ENCODE measurements around the gene KNDC1. TPM values are rescaled to one million over a fixed set of nuclear protein-coding genes. Genes with fewer than 3 reads are reported as not detected.
A peak's percentile ranks its signal among the peaks of the same experiment; 100 is the strongest.

KNDC1 gene
- total RNA-seq, 3 donors from 2014 or later: 0.14 to 0.60 (median 0.32) TPM

DNA sequence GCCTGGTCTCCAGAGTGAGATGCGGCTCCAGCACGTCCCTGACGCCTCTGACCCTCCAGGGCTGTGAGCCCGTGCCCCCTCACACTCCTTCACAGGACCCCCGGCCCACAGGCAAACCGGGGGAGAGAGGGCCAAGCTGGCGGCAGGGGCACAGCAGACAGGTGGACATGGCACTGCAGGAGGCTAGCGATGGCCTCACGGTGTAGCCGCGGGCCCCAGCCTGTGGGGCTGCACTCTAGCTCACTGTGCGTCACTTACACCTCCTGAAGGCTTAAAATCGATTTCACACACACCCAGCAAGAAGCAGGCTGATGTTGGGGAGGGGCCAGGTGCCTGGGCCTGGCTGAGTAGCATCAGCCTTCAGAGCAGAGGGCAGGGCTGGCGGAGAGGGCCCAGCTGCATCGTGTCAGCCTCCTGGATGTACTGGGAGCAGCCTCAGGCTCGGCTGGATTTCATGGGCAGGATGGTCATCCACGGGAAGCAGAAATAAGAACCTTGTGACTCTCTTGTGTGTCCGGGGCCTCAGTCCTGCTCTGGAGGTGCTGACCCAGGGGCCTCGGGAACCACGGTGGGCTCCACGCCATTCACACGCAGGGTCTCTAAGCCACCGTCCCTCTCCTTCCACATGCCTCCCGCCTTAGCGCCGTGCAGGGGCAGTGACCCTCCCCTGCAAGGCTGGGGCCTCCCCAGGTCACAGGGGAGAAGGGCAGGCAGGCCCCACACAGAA lies 19.4 kb upstream of the KNDC1 start:
- DNase-seq (no peak), ATAC-seq (no peak)
- no peaks in the 10 kb centered on the region for H3K36me3 ChIP-seq (ENCODE audit: low read depth)
- H3K4me1 ChIP-seq (ENCODE audit: low read depth): no peaks in the 10 kb centered on the region
- intact Hi-C loops (cut with DNase I, micrococcal nuclease): no loop called here
- TF ChIP-seq, protein P1, sequence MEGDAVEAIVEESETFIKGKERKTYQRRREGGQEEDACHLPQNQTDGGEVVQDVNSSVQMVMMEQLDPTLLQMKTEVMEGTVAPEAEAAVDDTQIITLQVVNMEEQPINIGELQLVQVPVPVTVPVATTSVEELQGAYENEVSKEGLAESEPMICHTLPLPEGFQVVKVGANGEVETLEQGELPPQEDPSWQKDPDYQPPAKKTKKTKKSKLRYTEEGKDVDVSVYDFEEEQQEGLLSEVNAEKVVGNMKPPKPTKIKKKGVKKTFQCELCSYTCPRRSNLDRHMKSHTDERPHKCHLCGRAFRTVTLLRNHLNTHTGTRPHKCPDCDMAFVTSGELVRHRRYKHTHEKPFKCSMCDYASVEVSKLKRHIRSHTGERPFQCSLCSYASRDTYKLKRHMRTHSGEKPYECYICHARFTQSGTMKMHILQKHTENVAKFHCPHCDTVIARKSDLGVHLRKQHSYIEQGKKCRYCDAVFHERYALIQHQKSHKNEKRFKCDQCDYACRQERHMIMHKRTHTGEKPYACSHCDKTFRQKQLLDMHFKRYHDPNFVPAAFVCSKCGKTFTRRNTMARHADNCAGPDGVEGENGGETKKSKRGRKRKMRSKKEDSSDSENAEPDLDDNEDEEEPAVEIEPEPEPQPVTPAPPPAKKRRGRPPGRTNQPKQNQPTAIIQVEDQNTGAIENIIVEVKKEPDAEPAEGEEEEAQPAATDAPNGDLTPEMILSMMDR (IDR thresholded peaks at IDR 0.05): no peak
- no peak overlapping the region for H3K4me3 ChIP-seq
- H3K9me3 ChIP-seq: no peaks in the 10 kb centered on the region

DNA sequence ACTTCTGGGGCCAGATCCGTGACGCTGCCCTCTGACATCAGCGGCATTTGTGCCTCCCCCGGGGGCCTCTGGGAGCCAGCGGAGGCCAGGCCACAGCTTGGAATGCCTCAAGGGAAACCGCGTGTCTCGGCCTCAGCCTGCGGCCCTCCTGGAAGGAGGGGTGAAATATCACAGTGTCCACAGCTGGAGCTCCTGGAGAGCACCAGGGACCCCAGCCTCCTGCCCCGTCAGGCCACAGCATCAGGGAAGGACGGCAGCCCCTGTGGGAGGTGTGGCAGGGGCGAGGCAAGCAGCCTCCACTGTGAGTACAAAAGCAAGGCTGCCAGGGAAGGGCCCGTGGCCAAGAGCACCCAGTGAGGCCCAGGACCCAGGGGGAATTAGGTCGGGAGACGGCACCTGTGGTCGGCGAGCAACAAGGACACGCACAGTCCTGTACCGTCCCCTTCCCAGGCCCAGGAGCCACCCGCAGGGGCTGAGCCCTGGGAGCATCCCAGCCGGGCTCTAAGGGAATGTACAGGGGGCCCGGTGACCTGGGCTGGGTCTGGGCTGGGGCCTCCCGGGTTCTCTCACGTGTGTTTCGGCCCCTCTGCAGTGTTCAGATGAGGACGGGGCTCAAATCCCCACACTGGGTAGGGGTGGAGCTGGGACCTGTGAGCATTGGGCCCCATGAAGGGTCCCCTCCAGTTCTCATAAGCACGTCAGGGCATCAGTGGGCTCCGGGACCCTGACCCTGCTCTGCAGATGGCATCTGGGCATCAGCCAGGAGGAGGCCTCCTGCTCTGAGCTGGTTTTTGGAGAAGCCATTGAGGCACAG lies 18.7 kb upstream of the KNDC1 start:
- intact Hi-C loops (cut with DNase I, micrococcal nuclease): no loop called here
- peak in 1 of 3 donors; percentile 15 for DNase-seq
- ATAC-seq: no peak
- Histone ChIP-seq H3K4me1 (ENCODE audit: low read depth) (no peaks in the 10 kb centered on the region), H3K36me3 (ENCODE audit: low read depth) (no peaks in the 10 kb centered on the region), H3K4me3 (no peak overlapping the region), H3K9me3 (no peaks in the 10 kb centered on the region)
- TF ChIP-seq, protein P1 (IDR thresholded peaks at IDR 0.05): no peak

DNA sequence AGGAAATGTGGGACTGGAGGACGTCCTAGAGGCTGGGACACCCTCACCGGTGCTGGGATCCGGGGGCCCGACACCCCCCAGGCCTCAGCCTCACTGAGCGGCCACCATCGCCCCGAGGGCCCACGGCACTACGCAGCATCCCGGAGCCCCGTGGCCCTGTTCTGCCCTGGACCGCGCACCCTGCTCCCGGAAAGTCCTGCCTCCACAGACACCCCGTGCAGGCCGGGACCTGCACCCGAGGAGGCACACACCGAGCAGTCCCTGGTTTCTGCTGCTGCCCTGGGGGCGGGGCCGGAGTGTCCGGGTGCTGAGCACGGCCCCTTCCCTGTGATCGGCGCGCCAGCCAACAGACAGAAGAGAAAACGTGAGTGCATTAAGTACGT lies 18.1 kb upstream of the KNDC1 start:
- H3K4me1 ChIP-seq (ENCODE audit: low read depth): no peaks in the 10 kb centered on the region
- DNase-seq (no peak), ATAC-seq (no peak)
- H3K36me3 ChIP-seq (ENCODE audit: low read depth): no peaks in the 10 kb centered on the region
- intact Hi-C loops (cut with DNase I, micrococcal nuclease): no loop called here
- no peaks in the 10 kb centered on the region for H3K9me3 ChIP-seq
- TF ChIP-seq, protein P1 (IDR thresholded peaks at IDR 0.05): no peak
- no peak overlapping the region for H3K4me3 ChIP-seq

DNA sequence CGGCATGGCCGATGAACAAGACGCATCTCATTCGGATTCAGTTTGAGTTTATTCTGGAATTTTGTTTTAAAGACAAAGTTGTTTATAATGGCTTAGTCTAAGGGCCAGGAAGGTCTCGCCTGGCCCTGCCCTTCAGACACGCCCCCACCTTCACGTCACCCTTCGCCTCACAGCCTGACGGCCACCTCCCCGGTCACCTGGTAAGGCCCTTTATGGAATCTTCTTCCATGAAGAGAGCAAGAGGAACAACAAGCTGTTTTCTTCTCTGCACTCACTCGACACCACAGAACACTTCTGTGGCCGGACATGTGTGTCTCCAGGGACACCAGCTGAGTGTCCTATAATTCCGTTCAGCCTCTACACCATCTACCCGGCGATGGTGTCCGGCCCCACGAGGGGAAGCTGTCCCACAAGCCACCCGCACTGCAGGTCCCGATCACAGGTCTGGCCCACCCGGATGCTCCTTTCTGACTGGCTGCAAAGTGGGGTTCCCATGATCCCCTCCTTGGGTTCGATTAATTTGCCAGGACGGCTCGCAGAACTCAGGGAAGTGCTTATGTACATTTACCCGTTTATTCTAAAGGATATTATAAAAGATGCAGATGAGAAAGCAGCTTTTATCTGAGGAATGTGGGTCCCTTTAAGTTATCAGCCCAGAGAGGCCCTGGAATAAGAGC lies 17.4 kb upstream of the KNDC1 start:
- intact Hi-C loops (cut with DNase I, micrococcal nuclease): no loop called here
- no peak for DNase-seq
- TF ChIP-seq, protein P1 (IDR thresholded peaks at IDR 0.05): no peak
- H3K4me3 ChIP-seq: no peak overlapping the region
- H3K9me3 ChIP-seq: no peaks in the 10 kb centered on the region
- no peak for ATAC-seq
- no peaks in the 10 kb centered on the region for H3K36me3 ChIP-seq (ENCODE audit: low read depth)
- no peaks in the 10 kb centered on the region for H3K4me1 ChIP-seq (ENCODE audit: low read depth)

DNA sequence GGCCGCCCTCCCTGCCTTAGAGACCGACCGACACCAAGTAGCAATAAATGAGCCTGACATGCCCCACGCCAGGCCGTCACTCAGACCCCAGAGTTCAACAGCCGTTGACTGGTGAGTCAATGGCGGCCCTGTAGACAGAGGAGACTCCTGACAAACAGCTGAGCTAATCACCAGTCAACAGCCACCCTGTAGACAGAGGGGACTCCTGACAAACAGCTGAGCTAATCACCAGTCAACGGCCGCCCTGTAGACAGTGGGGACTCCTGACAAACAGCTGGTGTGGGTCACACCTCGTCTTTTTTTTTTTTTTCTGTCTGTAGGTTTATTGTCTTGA lies 16.9 kb upstream of the KNDC1 start:
- Histone ChIP-seq H3K4me1 (ENCODE audit: low read depth) (no peaks in the 10 kb centered on the region), H3K4me3 (no peak overlapping the region), H3K36me3 (ENCODE audit: low read depth) (no peaks in the 10 kb centered on the region), H3K9me3 (no peaks in the 10 kb centered on the region)
- ATAC-seq: no peak
- no peak for DNase-seq
- TF ChIP-seq, protein P1 (IDR thresholded peaks at IDR 0.05): no peak
- intact Hi-C loops (cut with DNase I, micrococcal nuclease): no loop called here

Data from mucosa of descending colon (tissue), 3 donors.